DOHH2 (cell line): ENCODE results near the gene BCL2L1.

Experiments
- CTCF ChIP-seq: fragments of 200-600 bp; sonication (generic); IDR thresholded peaks from one replicate; pipeline ENCODE4 v1.5.1; 2014; ENCODE audit warnings: antibody characterized with exemption, mild to moderate bottlenecking, low read depth, low read length; ENCODE audit not compliant: poor library complexity, severe bottlenecking
- EZH2phosphoT487 ChIP-seq: fragments of 200-600 bp; sonication (generic); IDR thresholded peaks from 2 replicates; pipeline ENCODE4 v1.6.1; 2017; ENCODE audit warnings: borderline replicate concordance, mild to moderate bottlenecking, antibody characterized with exemption, low read length, moderate library complexity, mixed read lengths

- no peak for TF ChIP-seq CTCF
- TF ChIP-seq EZH2phosphoT487: no peak
Measured at GRCh38 chr20:31679357-31680285, 43.0 kb downstream of the BCL2L1 start.
